Measurements from ENCODE around the gene PCBP3. TPM values are rescaled to one million over a fixed set of nuclear protein-coding genes. Genes with fewer than 3 reads are reported as not detected.

The PCBP3 gene
- total and polyA plus RNA-seq, 10 of the 15 experiments (the other 5 are each of a cell fraction or from before 2014, with no cell fraction given): 0.09 to 1.3 (median 0.46) TPM; not detected in 3

- SMC1A ChIA-PET (ENCODE audit: uncharacterized antibody, unreplicated experiment): interaction anchor here (1.1 to 4.5 kb wide), 4 partner anchors 12 to 52 kb away, joined by 3 to 46 read pairs (median 3); no protein-coding TSS in a partner anchor
- Histone ChIP-seq H3K4me3 (peak overlapping the region; percentile 69), H3K4me1 (ENCODE audit: control insufficient read depth, insufficient read depth, low read length) (peaks cover 20% of the 10 kb centered on the region), H3K79me2 (ENCODE audit: control insufficient read depth, insufficient read depth, low read length) (peaks cover 14% of the 10 kb centered on the region), H3K27me3 (replicated peaks in 1 of 2; ENCODE audit: control insufficient read depth in 2 of 2, insufficient read depth in 2 of 2, low read length in 1 of 2) (no peaks in the 10 kb centered on the region), H3K4me2 (ENCODE audit: control insufficient read depth, insufficient read depth) (peak overlapping the region; percentile 59; the same call in 1 of the 2 replicates), H4K20me1 (ENCODE audit: control insufficient read depth, insufficient read depth) (no peaks in the 10 kb centered on the region), H3K9me3 (replicated peaks; ENCODE audit: control insufficient read depth, insufficient read depth, low read length) (peaks cover 5% of the 10 kb centered on the region; the same call in 2 of the 3 replicates), H3K27ac (ENCODE audit: control insufficient read depth, insufficient read depth) (no peak overlapping the region), H3K9ac (ENCODE audit: control insufficient read depth, insufficient read depth, low read length) (peak overlapping the region; percentile 37; the same call in 1 of the 2 replicates), H2AFZ (ENCODE audit: control insufficient read depth, low read depth, low read length) (no peak overlapping the region), H3K36me3 (ENCODE audit: control insufficient read depth in 2 of 2, insufficient read depth in 2 of 2, low read length in 1 of 2) (peaks cover 0 to 7% of the 10 kb centered on the region in 2 experiments; a peak in 3 of 4 replicates)
- FAIRE-seq (no peak), DNase-seq (ENCODE audit: low read depth, low spot score) (no peak), ATAC-seq (no peak)
- intact Hi-C loops (cut with micrococcal nuclease; ENCODE audit: unreplicated experiment): loop anchor here (5.0 kb wide), 1 partner anchor 308 kb away; the partner anchor contains the start of gene POFUT2
- 69% methylated on average over 13 of the region's 17 CpGs for WGBS (ENCODE audit: insufficient coverage, insufficient replicate concordance, low lambda C conversion rate, missing lambda C conversion rate)
- in situ Hi-C loops (cut with MboI): loop anchor here (5.0 kb wide), 1 partner anchor 38 kb away; no protein-coding TSS in a partner anchor
- RAD21 ChIA-PET (ENCODE audit: unreplicated experiment): interaction anchor here (0.9 to 4.5 kb wide), 2 partner anchors 38 to 46 kb away, joined by 4 to 37 read pairs; no protein-coding TSS in a partner anchor
- POLR2A ChIA-PET: interaction anchor here (1.2 kb wide), 1 partner anchor 11 kb away, joined by 3 read pairs; no protein-coding TSS in a partner anchor
- CTCF ChIA-PET: interaction anchor here (0.8 to 5.7 kb wide), 6 partner anchors 36 to 45 kb away, joined by 3 to 76 read pairs (median 4); no protein-coding TSS in a partner anchor
- TF ChIP-seq PKNOX1 (IDR thresholded peaks at IDR 0.05) (peak; percentile 72; the same call in 1 of the 2 replicates), MEF2B (IDR thresholded peaks at IDR 0.05; ENCODE audit: partially characterized antibody, poor library complexity, severe bottlenecking) (peak; percentile 42), KLF5 (IDR thresholded peaks at IDR 0.05; ENCODE audit: partially characterized antibody) (no peak), CEBPZ (IDR thresholded peaks at IDR 0.05; ENCODE audit: low read depth, low read length) (no peak)
- BruUV-seq (replicated peaks): no TSS peak
Observed at GRCh38 chr21:45594721-45595489, 48.6 kb upstream of the PCBP3 start.

Data from GM12878 (cell line).